GM21367 (cell line): ENCODE results near the gene CENATAC.
"Not testable (repeated sequence)": the region's sequence is repeated elsewhere in the genome, so short reads cannot be mapped to it uniquely, and the experiment has no call there.

Experiments used
- ATAC-seq: cut with Tn5 transposase; IDR thresholded peaks from one replicate; pipeline ENCODE4 v1.9.1; 2021; ENCODE audit not compliant: unreplicated experiment

CENATAC gene

GRCh38 chr11:118997627-118998387 is at the start of gene CENATAC:
Gene CENATAC (plus strand): TSS chr11:118998138. CDS start chr11:118998198, 60 bp downstream.
- ATAC-seq: peak; percentile 85

GRCh38 chr11:118953265-118953664 is 44.7 kb upstream of the CENATAC start:
- no peak for ATAC-seq

- ATAC-seq: not testable (repeated sequence)
Measured at GRCh38 chr11:118953976-118954375, 44.0 kb upstream of the CENATAC start.

- ATAC-seq: peak; percentile 65
Measured at GRCh38 chr11:118956094-118956846, 41.7 kb upstream of the CENATAC start, which contains the start of gene UPK2. Gene UPK2 (plus strand): TSS chr11:118956298. CDS start chr11:118956351, 53 bp downstream.

GRCh38 chr11:118956847-118957469 is 41.0 kb upstream of the CENATAC start:
- no peak for ATAC-seq

- no peak for ATAC-seq
Measured at GRCh38 chr11:118957549-118957948, 40.4 kb upstream of the CENATAC start.

GRCh38 chr11:118957968-118958367 is 40.0 kb upstream of the CENATAC start:
- ATAC-seq: no peak

- ATAC-seq: no peak
Measured at GRCh38 chr11:118958577-118958976, 39.4 kb upstream of the CENATAC start.

GRCh38 chr11:118961189-118961588 is 36.7 kb upstream of the CENATAC start:
- ATAC-seq: no peak

GRCh38 chr11:118961591-118961990 is 36.3 kb upstream of the CENATAC start:
- no peak for ATAC-seq

- not testable (repeated sequence) for ATAC-seq
Measured at GRCh38 chr11:118969508-118969907, 28.4 kb upstream of the CENATAC start.

GRCh38 chr11:118971646-118972045 is 26.3 kb upstream of the CENATAC start, which contains the start of gene FOXR1:
Gene FOXR1 (plus strand): TSS chr11:118971761. CDS start chr11:118971932, 171 bp downstream.
- no peak for ATAC-seq

- no peak for ATAC-seq
Measured at GRCh38 chr11:118973985-118974384, 24.0 kb upstream of the CENATAC start.

GRCh38 chr11:118975771-118976709 is 21.9 kb upstream of the CENATAC start:
- no peak for ATAC-seq

- no peak for ATAC-seq
Measured at GRCh38 chr11:118979434-118979833, 18.5 kb upstream of the CENATAC start.

GRCh38 chr11:118980191-118980881 is 17.6 kb upstream of the CENATAC start:
- no peak for ATAC-seq

GRCh38 chr11:118984337-118984736 is 13.6 kb upstream of the CENATAC start:
- not testable (repeated sequence) for ATAC-seq

- ATAC-seq: no peak
Measured at GRCh38 chr11:118984825-118985224, 13.1 kb upstream of the CENATAC start.

- no peak for ATAC-seq
Measured at GRCh38 chr11:118988280-118988679, 9.7 kb upstream of the CENATAC start.
